Smooth muscle cell (in vitro differentiated cells): ENCODE results near the gene GAD1. TPM values are rescaled to one million over a fixed set of nuclear protein-coding genes. Genes with fewer than 3 reads are reported as not detected.

Source experiments
- DNase-seq: peaks from one replicate; lab custom pipeline; 2025; ENCODE audit not compliant: unreplicated experiment; lab: John Stamatoyannopoulos, UW
- H2AFZ ChIP-seq: fragments of 200-600 bp; sonication (generic); 2 replicates; pipeline ENCODE4 v1.6.0; 2016; ENCODE audit warnings: antibody characterized with exemption, low read depth, mild to moderate bottlenecking
- H3F3A ChIP-seq: fragments of 200-600 bp; sonication (generic); 2 replicates; pipeline ENCODE4 v1.6.0; 2017; ENCODE audit warnings: antibody characterized with exemption, low read depth
- H3K27ac ChIP-seq: fragments of 200-600 bp; sonication (generic); 2 replicates; pipeline ENCODE4 v1.5.1; 2016; ENCODE audit warnings: low read depth, mild to moderate bottlenecking
- H3K27me3 ChIP-seq: fragments of 200-600 bp; sonication (generic); 2 replicates; pipeline ENCODE4 v1.6.1; 2016; ENCODE audit warnings: low read depth, mild to moderate bottlenecking
- H3K36me3 ChIP-seq: fragments of 200-600 bp; sonication (generic); 2 replicates; pipeline ENCODE4 v1.5.1; 2016; ENCODE audit warnings: low read depth
- H3K4me1 ChIP-seq: fragments of 200-600 bp; sonication (generic); 2 replicates; pipeline ENCODE4 v1.5.1; 2016; ENCODE audit warnings: low read depth
- H3K4me2 ChIP-seq: fragments of 200-600 bp; sonication (generic); 2 replicates; pipeline ENCODE4 v1.6.0; 2016; ENCODE audit warnings: mild to moderate bottlenecking
- H3K4me3 ChIP-seq: fragments of 200-600 bp; sonication (generic); 2 replicates; pipeline ENCODE4 v1.5.1; 2016; ENCODE audit warnings: mild to moderate bottlenecking
- H3K79me2 ChIP-seq: fragments of 200-600 bp; sonication (generic); 2 replicates; pipeline ENCODE4 v1.6.0; 2016; ENCODE audit warnings: low read depth, mild to moderate bottlenecking
- H3K9ac ChIP-seq: fragments of 200-600 bp; sonication (generic); 2 replicates; pipeline ENCODE4 v1.6.0; 2016; ENCODE audit warnings: low read depth
- H3K9me3 ChIP-seq: fragments of 200-600 bp; sonication (generic); replicated peaks from 2 replicates; pipeline ENCODE4 v1.5.1; 2016; ENCODE audit warnings: low read depth
- H4K20me1 ChIP-seq: fragments of 200-600 bp; sonication (generic); 2 replicates; pipeline ENCODE4 v1.6.0; 2016; ENCODE audit warnings: low read depth
- CTCF ChIP-seq: fragments of 200-600 bp; sonication (generic); IDR thresholded peaks from 2 replicates; pipeline ENCODE4 v1.5.1; 2017; ENCODE audit warnings: borderline replicate concordance, mild to moderate bottlenecking, antibody characterized with exemption; ENCODE audit not compliant: insufficient read depth, poor library complexity, severe bottlenecking
- WGBS: methylation state at CpG from one replicate; pipeline ENCODE4 v1.1.7; 2016; ENCODE audit warnings: low lambda C conversion rate; 5-methylcytosine and 5-hydroxymethylcytosine counted together
- polyA plus RNA-seq: library from polyadenylated mRNA; unstranded; fragments of >200 nt; fragmentation: Nextera tagmentation; extraction: Ambion mirVana; gene quantifications from 2 replicates; pipeline ENCODE4 v1.2.1, GENCODE V29; 2016
- total RNA-seq: library from RNA; depleted of rRNA; stranded (reverse); fragments of >200 nt; gene quantifications from 2 replicates; pipeline ENCODE4 v1.2.3, GENCODE V29; 2014

GAD1 gene
- total and polyA plus RNA-seq, 2 experiments from 2014 or later = 0.11 to 1.0 TPM

GRCh38 chr2:170881840-170882239 is 65.2 kb downstream of the GAD1 start:
- WGBS = 73% methylated on average over 3 of the region's 3 CpGs
- Histone ChIP-seq H3K9me3 (no peaks in the 10 kb centered on the region), H3K79me2 (no peaks in the 10 kb centered on the region), H3K4me1 (no peaks in the 10 kb centered on the region), H3K4me3 (no peak overlapping the region), H3K36me3 (no peaks in the 10 kb centered on the region), H3K27ac (no peak overlapping the region), H3F3A (no peaks in the 10 kb centered on the region), H3K9ac (no peak overlapping the region), H3K4me2 (no peak overlapping the region), H4K20me1 (no peaks in the 10 kb centered on the region), H2AFZ (no peak overlapping the region), H3K27me3 (peaks cover 22% of the 10 kb centered on the region)
- no peak for TF ChIP-seq CTCF
- DNase-seq = no peak

GRCh38 chr2:170882758-170883157 is 66.1 kb downstream of the GAD1 start:
- no peaks in the 10 kb centered on the region for H3K79me2 ChIP-seq
- no peaks in the 10 kb centered on the region for H4K20me1 ChIP-seq
- H3K36me3 ChIP-seq = no peaks in the 10 kb centered on the region
- H2AFZ ChIP-seq = no peak overlapping the region
- no peaks in the 10 kb centered on the region for H3K4me1 ChIP-seq
- H3K27me3 ChIP-seq = peaks cover 22% of the 10 kb centered on the region
- no peak overlapping the region for H3K9ac ChIP-seq
- WGBS = 100% methylated on average over 1 of the region's 2 CpGs
- no peaks in the 10 kb centered on the region for H3K9me3 ChIP-seq
- no peak for DNase-seq
- no peaks in the 10 kb centered on the region for H3F3A ChIP-seq
- H3K4me2 ChIP-seq = no peak overlapping the region
- H3K4me3 ChIP-seq = no peak overlapping the region
- no peak for TF ChIP-seq CTCF
- H3K27ac ChIP-seq = no peak overlapping the region

GRCh38 chr2:170883683-170884082 is 67.0 kb downstream of the GAD1 start:
- Histone ChIP-seq H2AFZ (no peak overlapping the region), H4K20me1 (no peaks in the 10 kb centered on the region), H3K9ac (no peak overlapping the region), H3K27me3 (peaks cover 17% of the 10 kb centered on the region), H3K36me3 (no peaks in the 10 kb centered on the region), H3F3A (no peaks in the 10 kb centered on the region), H3K4me1 (no peaks in the 10 kb centered on the region), H3K79me2 (no peaks in the 10 kb centered on the region), H3K27ac (no peak overlapping the region), H3K4me2 (no peak overlapping the region), H3K9me3 (no peaks in the 10 kb centered on the region), H3K4me3 (no peak overlapping the region)
- DNase-seq = no peak
- 91% methylated on average over 2 of the region's 2 CpGs for WGBS
- TF ChIP-seq CTCF = no peak

- no peak overlapping the region for H2AFZ ChIP-seq
- no peaks in the 10 kb centered on the region for H4K20me1 ChIP-seq
- no peak for DNase-seq
- no peaks in the 10 kb centered on the region for H3F3A ChIP-seq
- H3K4me1 ChIP-seq = no peaks in the 10 kb centered on the region
- no peak overlapping the region for H3K4me2 ChIP-seq
- 77% methylated on average over 5 of the region's 5 CpGs for WGBS
- H3K27me3 ChIP-seq = peaks cover 15% of the 10 kb centered on the region
- H3K79me2 ChIP-seq = no peaks in the 10 kb centered on the region
- H3K4me3 ChIP-seq = no peak overlapping the region
- no peaks in the 10 kb centered on the region for H3K36me3 ChIP-seq
- no peak overlapping the region for H3K27ac ChIP-seq
- no peak overlapping the region for H3K9ac ChIP-seq
- no peak for TF ChIP-seq CTCF
- H3K9me3 ChIP-seq = no peaks in the 10 kb centered on the region
Observed at GRCh38 chr2:170885130-170885791, 68.6 kb downstream of the GAD1 start.
